H1 (cell line): ENCODE results near the gene TMPRSS9. TPM values are rescaled to one million over a fixed set of nuclear protein-coding genes. Genes with fewer than 3 reads are reported as not detected.

Experiments used
- ATF2 ChIP-seq: IDR thresholded peaks from 2 replicates; pipeline ENCODE4 v1.6.1; 2012; ENCODE audit warnings: low read length, inconsistent platforms
- CEBPB ChIP-seq: IDR thresholded peaks from 2 replicates; pipeline ENCODE4 v1.6.1; 2012; ENCODE audit warnings: low read depth, low read length
- CHD7 ChIP-seq: fragments of 300-600 bp; sonication (generic); IDR thresholded peaks from 2 replicates; pipeline ENCODE4 v1.7.1; 2012; ENCODE audit warnings: low read length, moderate library complexity, mild to moderate bottlenecking, inconsistent platforms; ENCODE audit not compliant: insufficient replicate concordance
- EGR1 ChIP-seq: IDR thresholded peaks from 2 replicates; pipeline ENCODE4 v1.6.1; 2011; ENCODE audit warnings: low read depth, low read length, borderline replicate concordance
- RFX5 ChIP-seq: IDR thresholded peaks from 2 replicates; pipeline ENCODE4 v1.6.1; 2011; ENCODE audit warnings: low read depth, low read length, improper control_type of control experiment, borderline replicate concordance
- TEAD4 ChIP-seq: IDR thresholded peaks from 2 replicates; pipeline ENCODE4 v1.6.1; 2012; ENCODE audit warnings: low read depth, low read length, inconsistent platforms, mixed read lengths
- ZNF274 ChIP-seq: IDR thresholded peaks from 2 replicates; pipeline ENCODE4 v1.7.0; 2012; ENCODE audit warnings: low read length, borderline replicate concordance; ENCODE audit errors: extremely low read depth
- polyA plus RNA-seq, 7 experiments: library from polyadenylated mRNA; depleted of rRNA in 3 of 7; stranded (reverse) in 5 of 7; unstranded in 2 of 7; fragments of >200 nt in 5 of 7; fragments of 200-250 nt in 2 of 7; gene quantifications; 1 replicate in 5 of 7; 2 replicates in 1 of 7; 4 replicates in 1 of 7; pipeline versions ENCODE4 v1.2.1 to v1.2.3, GENCODE V29; 2011 to 2013; ENCODE audit warnings: missing spikeins in 2 of 7, mixed read lengths in 2 of 7
- total RNA-seq: library from RNA; stranded (reverse); fragmentation: NEBNext Ultra II Directional; extraction: Animal tissue kit (Norgen Biotek cat#: 25700); gene quantifications from 2 replicates; pipeline ENCODE4 v1.2.1, GENCODE V29; 2021

TMPRSS9 gene
- total and polyA plus RNA-seq, 2 of the 8 experiments (the other 6 are each of a cell fraction or from before 2014, with no cell fraction given), result 0.15 to 0.19 TPM

DNA sequence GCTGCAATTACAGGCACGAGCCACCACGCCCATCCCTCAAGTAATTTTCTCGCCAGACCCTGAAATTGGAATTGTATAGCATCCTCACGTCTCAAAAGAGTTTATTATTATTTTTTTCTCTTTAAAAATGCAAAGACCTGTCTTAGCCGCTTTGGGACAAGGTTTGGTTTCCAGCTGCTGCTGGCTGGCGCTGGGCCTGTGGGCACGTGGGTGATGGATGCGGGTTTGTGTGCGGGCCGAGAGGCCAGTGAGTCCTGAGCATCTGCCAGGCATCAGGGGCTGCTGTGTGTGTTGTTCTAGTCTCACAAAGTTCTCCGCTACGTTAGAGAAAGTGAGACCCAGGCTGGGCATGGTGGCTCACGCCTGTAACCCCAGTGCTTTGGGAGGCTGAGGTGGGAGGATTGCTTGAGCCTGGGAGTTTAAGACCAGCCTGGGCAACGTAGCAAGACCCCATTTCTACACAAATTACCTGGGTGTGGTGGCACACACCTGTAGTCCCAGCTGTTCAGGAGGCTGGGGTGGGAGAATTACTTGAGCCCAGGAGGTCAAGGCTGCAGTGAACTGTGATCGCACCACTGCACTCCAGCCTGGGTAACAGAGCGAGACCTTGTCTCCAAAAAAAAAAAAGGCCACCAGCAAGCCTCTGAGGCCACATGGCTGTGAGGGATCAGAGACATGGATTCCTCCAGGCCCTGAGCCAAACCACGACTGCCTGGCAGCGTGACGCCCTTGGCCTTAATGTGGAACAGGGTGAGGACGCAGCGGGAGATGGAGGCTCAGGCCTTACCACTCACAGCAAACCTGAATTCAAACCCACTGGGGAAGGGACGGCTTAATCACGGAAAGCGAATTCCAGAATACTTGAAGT is 4.7 kb upstream of the TMPRSS9 start (continued):
- no peak for TF ChIP-seq ATF2
- TF ChIP-seq ZNF274, result no peak
- TF ChIP-seq CHD7, result no peak
- TF ChIP-seq RFX5, result no peak
- TF ChIP-seq TEAD4, result no peak
- TF ChIP-seq CEBPB, result no peak
- TF ChIP-seq EGR1, result no peak
